GM12878 (cell line): Measurements from ENCODE around the gene NKD2. TPM values are rescaled to one million over a fixed set of nuclear protein-coding genes. Genes with fewer than 3 reads are reported as not detected.

Experiments used
- ATAC-seq: fragments of 200-7000 bp; cut with Tn5 transposase; 3 replicates; pipeline ENCODE4 v1.9.1; 2020; ENCODE audit warnings: mild to moderate bottlenecking, moderate library complexity
- BruUV-seq: library from RNA; stranded (reverse); fragments of 400-500 nt; replicated peaks from 2 replicates; lab custom pipeline; 2021; lab: Mats Ljungman, UMichigan
- CTCF ChIA-PET: fragments of 300-600 bp; sonication (Branson Sonifier 250); formaldehyde crosslinking; extraction: SDS; loops from one replicate; lab custom pipeline; 2021; ENCODE audit warnings: inconsistent platforms; lab: Yijun Ruan, JAX
- POLR2A ChIA-PET: fragments of 350-600 bp; formaldehyde crosslinking; extraction: SDS; loops from one replicate; lab custom pipeline; 2021; ENCODE audit warnings: inconsistent platforms; lab: Charles Lee
- RAD21 ChIA-PET: fragments of 300-600 bp; sonication (Branson Sonifier 250); formaldehyde crosslinking; loops from one replicate; lab custom pipeline; 2023; ENCODE audit warnings: antibody characterized with exemption; ENCODE audit not compliant: unreplicated experiment; lab: Charles Lee
- SMC1A ChIA-PET: fragments of 300-600 bp; sonication (Branson Sonifier 250); formaldehyde crosslinking; loops from one replicate; lab custom pipeline; 2023; ENCODE audit not compliant: unreplicated experiment, uncharacterized antibody; lab: Charles Lee
- DNase-seq: peaks from one replicate; pipeline ENCODE4 v3.0.0-alpha.2; 2011; ENCODE audit warnings: low read depth, low spot score
- FAIRE-seq: peaks from 3 replicates; lab custom pipeline; 2011; peaks lifted over from hg19 to GRCh38; lab: Jason Lieb, UNC
- H2AFZ ChIP-seq: 2 replicates; pipeline ENCODE4 v1.6.0; 2011; ENCODE audit warnings: low read depth, low read length, control low read depth; ENCODE audit not compliant: control insufficient read depth
- H3K27ac ChIP-seq: 2 replicates; pipeline ENCODE4 v1.5.1; 2011; ENCODE audit warnings: control low read depth; ENCODE audit not compliant: control insufficient read depth, insufficient read depth
- H3K27me3 ChIP-seq, 2 experiments: replicated peaks in 1 of 2; 2 replicates each; pipeline versions ENCODE4 v1.6.0 to v1.6.1; 2011; ENCODE audit warnings: low read length in 1 of 2; ENCODE audit not compliant: control insufficient read depth in 2 of 2, insufficient read depth in 2 of 2
- H3K36me3 ChIP-seq, 2 experiments: 2 replicates each; pipeline ENCODE4 v1.5.1; 2011; ENCODE audit warnings: low read length in 1 of 2; ENCODE audit not compliant: control insufficient read depth in 2 of 2, insufficient read depth in 2 of 2
- H3K4me1 ChIP-seq: 2 replicates; pipeline ENCODE4 v1.6.1; 2011; ENCODE audit warnings: mild to moderate bottlenecking, low read length, moderate library complexity, mixed read lengths; ENCODE audit not compliant: control insufficient read depth, insufficient read depth
- H3K4me2 ChIP-seq: 2 replicates; pipeline ENCODE4 v1.6.0; 2011; ENCODE audit warnings: control low read depth; ENCODE audit not compliant: control insufficient read depth, insufficient read depth
- H3K4me3 ChIP-seq: fragments of 200-600 bp; sonication (generic); 2 replicates; pipeline ENCODE4 v1.5.1; 2016
- H3K79me2 ChIP-seq: 2 replicates; pipeline ENCODE4 v1.6.0; 2011; ENCODE audit warnings: low read length; ENCODE audit not compliant: control insufficient read depth, insufficient read depth
- H3K9ac ChIP-seq: 2 replicates; pipeline ENCODE4 v1.8.0; 2011; ENCODE audit warnings: low read length, control low read depth, mixed read lengths; ENCODE audit not compliant: control insufficient read depth, insufficient read depth
- H3K9me3 ChIP-seq: replicated peaks from 3 replicates; pipeline ENCODE4 v1.5.1; 2011; ENCODE audit warnings: mild to moderate bottlenecking, low read length; ENCODE audit not compliant: control insufficient read depth, insufficient read depth
- H4K20me1 ChIP-seq: 2 replicates; pipeline ENCODE4 v1.6.0; 2011; ENCODE audit not compliant: control insufficient read depth, insufficient read depth
- CBX3 ChIP-seq: fragments of 200-600 bp; sonication (generic); IDR thresholded peaks from 2 replicates; pipeline ENCODE4 v1.6.1; 2016; ENCODE audit warnings: low read depth, borderline replicate concordance
- KDM1A ChIP-seq: fragments of 200-600 bp; sonication (generic); IDR thresholded peaks from 2 replicates; pipeline ENCODE4 v1.6.1; 2016; ENCODE audit warnings: borderline replicate concordance
- MXI1 ChIP-seq: fragments of 150-350 bp; IDR thresholded peaks from 2 replicates; pipeline ENCODE4 v1.6.1; 2011; ENCODE audit warnings: low read depth, mild to moderate bottlenecking, inconsistent platforms, low read length, improper control_type of control experiment
- SMC3 ChIP-seq: IDR thresholded peaks from 2 replicates; pipeline ENCODE4 v1.6.1; 2011; ENCODE audit warnings: low read length, improper control_type of control experiment, borderline replicate concordance
- ZNF622 ChIP-seq: fragments of 450-650 bp; IDR thresholded peaks from 2 replicates; pipeline ENCODE4 v1.6.1; 2017; ENCODE audit warnings: mild to moderate bottlenecking, inconsistent platforms
- WGBS: methylation state at CpG from one replicate; pipeline ENCODE4 v1.1.6; 2016; ENCODE audit warnings: low lambda C conversion rate; ENCODE audit not compliant: insufficient replicate concordance, insufficient coverage; ENCODE audit errors: missing lambda C conversion rate; 5-methylcytosine and 5-hydroxymethylcytosine counted together
- in situ Hi-C: fragments of 300-500 bp; cut with MboI; formaldehyde crosslinking; loops from 9 replicates; pipeline ENCODE4 v1.14.3; 2018; ENCODE audit warnings: mixed read lengths
- intact Hi-C: fragments of 100-400 bp; cut with micrococcal nuclease; formaldehyde crosslinking; loops from one replicate; pipeline ENCODE4 v1.14.2; 2022; ENCODE audit not compliant: unreplicated experiment
- polyA plus RNA-seq, 11 experiments: library from polyadenylated mRNA; depleted of rRNA in 4 of 11; unstranded in 6 of 11; stranded (reverse) in 5 of 11; fragments of >200 nt; fragmentation: Nextera tagmentation in 4 of 11; fragmentation: Illumina TruSeq in 1 of 11; extraction: Ambion mirVana in 4 of 11; extraction: Trizol in 1 of 11; gene quantifications; 1 replicate in 1 of 11; 2 replicates in 10 of 11; pipeline versions ENCODE4 v1.2.1 to v1.2.3, GENCODE V29; 2011 to 2016; ENCODE audit warnings: inconsistent platforms in 2 of 11, missing spikeins in 2 of 11, low read depth in 1 of 11
- total RNA-seq, 4 experiments: library from RNA; depleted of rRNA in 3 of 4; stranded (reverse); fragments of >200 nt in 3 of 4; fragmentation: Illumina TruSeq in 1 of 4; extraction: Trizol in 1 of 4; gene quantifications; 2 replicates each; pipeline versions ENCODE4 v1.2.1 to v1.2.3, GENCODE V29; 2013 to 2021
- TF ChIP-seq, protein P1 (sequence below): fragments of 450-650 bp; formaldehyde crosslinking; IDR thresholded peaks from 2 replicates; pipeline ENCODE4 v1.5.0; 2022; ENCODE audit warnings: mild to moderate bottlenecking, missing genetic modification characterization
- TF ChIP-seq, protein P2 (sequence below): fragments of 450-650 bp; IDR thresholded peaks from 2 replicates; pipeline ENCODE4 v1.6.1; 2018; ENCODE audit warnings: mild to moderate bottlenecking, low read depth, moderate library complexity; ENCODE audit not compliant: partially characterized antibody

The NKD2 gene
- total and polyA plus RNA-seq, 10 of the 15 experiments (the other 5 are each of a cell fraction or from before 2014, with no cell fraction given) = 0.20 to 0.83 (median 0.26) TPM; not detected in 7

DNA sequence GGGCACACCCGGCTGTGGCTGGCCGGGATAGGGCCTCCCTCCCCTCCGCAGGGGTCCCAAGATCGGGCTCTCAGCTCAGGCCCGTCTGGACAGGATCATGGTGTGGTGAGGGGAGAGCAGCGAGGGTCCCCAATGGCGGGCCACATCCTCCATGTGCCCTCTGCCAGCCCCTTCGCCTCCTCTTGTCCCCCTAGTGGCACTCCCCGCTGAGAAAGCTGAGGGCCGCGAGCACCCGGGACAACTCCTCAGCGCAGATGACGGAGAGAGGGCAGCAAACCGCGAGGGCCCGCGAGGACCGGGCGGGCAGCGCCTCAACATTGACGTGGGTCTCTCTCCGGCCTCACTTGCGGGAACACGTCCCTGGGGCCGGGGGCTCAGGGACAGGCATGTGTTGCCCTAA is 24.6 kb downstream of the NKD2 start (continued):
- TF ChIP-seq, protein P1, sequence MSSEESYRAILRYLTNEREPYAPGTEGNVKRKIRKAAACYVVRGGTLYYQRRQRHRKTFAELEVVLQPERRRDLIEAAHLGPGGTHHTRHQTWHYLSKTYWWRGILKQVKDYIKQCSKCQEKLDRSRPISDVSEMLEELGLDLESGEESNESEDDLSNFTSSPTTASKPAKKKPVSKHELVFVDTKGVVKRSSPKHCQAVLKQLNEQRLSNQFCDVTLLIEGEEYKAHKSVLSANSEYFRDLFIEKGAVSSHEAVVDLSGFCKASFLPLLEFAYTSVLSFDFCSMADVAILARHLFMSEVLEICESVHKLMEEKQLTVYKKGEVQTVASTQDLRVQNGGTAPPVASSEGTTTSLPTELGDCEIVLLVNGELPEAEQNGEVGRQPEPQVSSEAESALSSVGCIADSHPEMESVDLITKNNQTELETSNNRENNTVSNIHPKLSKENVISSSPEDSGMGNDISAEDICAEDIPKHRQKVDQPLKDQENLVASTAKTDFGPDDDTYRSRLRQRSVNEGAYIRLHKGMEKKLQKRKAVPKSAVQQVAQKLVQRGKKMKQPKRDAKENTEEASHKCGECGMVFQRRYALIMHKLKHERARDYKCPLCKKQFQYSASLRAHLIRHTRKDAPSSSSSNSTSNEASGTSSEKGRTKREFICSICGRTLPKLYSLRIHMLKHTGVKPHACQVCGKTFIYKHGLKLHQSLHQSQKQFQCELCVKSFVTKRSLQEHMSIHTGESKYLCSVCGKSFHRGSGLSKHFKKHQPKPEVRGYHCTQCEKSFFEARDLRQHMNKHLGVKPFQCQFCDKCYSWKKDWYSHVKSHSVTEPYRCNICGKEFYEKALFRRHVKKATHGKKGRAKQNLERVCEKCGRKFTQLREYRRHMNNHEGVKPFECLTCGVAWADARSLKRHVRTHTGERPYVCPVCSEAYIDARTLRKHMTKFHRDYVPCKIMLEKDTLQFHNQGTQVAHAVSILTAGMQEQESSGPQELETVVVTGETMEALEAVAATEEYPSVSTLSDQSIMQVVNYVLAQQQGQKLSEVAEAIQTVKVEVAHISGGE (CRISPR knock-in tag) = no peak

DNA sequence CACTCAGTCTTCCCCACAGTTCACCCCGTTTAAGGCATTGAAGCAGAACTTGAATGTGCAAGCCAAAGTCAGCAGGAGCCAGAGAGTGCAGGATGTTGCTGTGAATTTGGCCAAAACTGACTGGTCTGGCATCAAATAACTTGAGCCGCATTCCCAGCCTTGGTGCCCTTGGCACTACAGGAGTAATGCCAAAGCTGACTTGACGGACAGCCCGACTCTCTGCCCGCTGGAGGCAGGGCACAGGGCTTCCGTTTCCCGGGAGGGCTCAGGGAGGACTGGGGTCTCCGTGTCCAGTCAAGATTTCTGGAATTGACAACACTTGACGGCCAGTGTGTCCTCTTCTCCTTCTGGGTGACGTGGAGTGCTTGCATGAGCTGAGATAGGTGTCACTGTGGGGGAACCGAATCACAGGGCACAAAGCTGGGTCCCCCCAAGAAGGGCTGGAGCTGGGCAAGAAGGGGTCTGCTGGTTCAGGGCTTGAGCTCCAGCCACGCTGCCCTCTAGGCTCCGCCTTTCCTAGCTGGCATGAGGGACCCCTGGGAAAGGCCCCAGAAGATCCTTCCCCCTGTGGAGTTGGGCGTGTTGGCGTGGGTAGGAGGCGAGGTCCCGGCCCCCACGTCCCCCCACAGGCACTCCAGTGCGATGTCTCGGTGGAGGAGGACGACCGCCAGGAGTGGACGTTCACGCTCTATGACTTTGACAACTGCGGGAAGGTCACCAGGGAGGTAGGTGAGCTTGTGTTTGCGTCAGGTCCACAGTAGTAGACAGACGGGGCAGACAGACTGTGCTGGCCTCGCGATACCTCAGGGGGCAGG is 25.2 kb downstream of the NKD2 start:
- H3K27me3 ChIP-seq = no peaks in the 10 kb centered on the region
- H3K27ac ChIP-seq = no peak overlapping the region
- no peaks in the 10 kb centered on the region for H3K79me2 ChIP-seq
- ChIA-PET POLR2A (no interaction called here), CTCF (no interaction called here), RAD21 (no interaction called here), SMC1A (no interaction called here)
- ATAC-seq (no peak), FAIRE-seq (no peak), DNase-seq (no peak)
- in situ Hi-C loops (no loop called here), intact Hi-C loops (no loop called here)
- no peak overlapping the region for H3K4me2 ChIP-seq
- no peak overlapping the region for H2AFZ ChIP-seq
- no peaks in the 10 kb centered on the region; the same call in 2 of the 3 replicates for H3K9me3 ChIP-seq
- no peaks in the 10 kb centered on the region for H3K36me3 ChIP-seq
- WGBS = 41% methylated on average over 29 of the region's 29 CpGs
- no peaks in the 10 kb centered on the region for H4K20me1 ChIP-seq
- no peak overlapping the region for H3K4me3 ChIP-seq
- no peak for TF ChIP-seq CBX3
- TF ChIP-seq, protein P2, sequence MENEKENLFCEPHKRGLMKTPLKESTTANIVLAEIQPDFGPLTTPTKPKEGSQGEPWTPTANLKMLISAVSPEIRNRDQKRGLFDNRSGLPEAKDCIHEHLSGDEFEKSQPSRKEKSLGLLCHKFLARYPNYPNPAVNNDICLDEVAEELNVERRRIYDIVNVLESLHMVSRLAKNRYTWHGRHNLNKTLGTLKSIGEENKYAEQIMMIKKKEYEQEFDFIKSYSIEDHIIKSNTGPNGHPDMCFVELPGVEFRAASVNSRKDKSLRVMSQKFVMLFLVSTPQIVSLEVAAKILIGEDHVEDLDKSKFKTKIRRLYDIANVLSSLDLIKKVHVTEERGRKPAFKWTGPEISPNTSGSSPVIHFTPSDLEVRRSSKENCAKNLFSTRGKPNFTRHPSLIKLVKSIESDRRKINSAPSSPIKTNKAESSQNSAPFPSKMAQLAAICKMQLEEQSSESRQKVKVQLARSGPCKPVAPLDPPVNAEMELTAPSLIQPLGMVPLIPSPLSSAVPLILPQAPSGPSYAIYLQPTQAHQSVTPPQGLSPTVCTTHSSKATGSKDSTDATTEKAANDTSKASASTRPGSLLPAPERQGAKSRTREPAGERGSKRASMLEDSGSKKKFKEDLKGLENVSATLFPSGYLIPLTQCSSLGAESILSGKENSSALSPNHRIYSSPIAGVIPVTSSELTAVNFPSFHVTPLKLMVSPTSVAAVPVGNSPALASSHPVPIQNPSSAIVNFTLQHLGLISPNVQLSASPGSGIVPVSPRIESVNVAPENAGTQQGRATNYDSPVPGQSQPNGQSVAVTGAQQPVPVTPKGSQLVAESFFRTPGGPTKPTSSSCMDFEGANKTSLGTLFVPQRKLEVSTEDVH = no peak
- TF ChIP-seq KDM1A = no peak
- no peak for TF ChIP-seq MXI1
- no peak for TF ChIP-seq SMC3
- TF ChIP-seq ZNF622 = no peak
- no peaks in the 10 kb centered on the region for H3K4me1 ChIP-seq
- H3K9ac ChIP-seq = no peak overlapping the region
- no TSS peak for BruUV-seq
